ENCODE measurements around the gene COL15A1.
"Not testable (repeated sequence)": the region's sequence is repeated elsewhere in the genome, so short reads cannot be mapped to it uniquely, and the experiment has no call there.

COL15A1 gene

GRCh38 chr9:98943682-98944056 is at the start of gene COL15A1:
TSS of gene COL15A1 (plus strand) at chr9:98943907. CDS start at chr9:98944062, 155 bp downstream.
- no peak for DNase-seq

GRCh38 chr9:98894171-98894570 is 49.5 kb upstream of the COL15A1 start:
- DNase-seq, result no peak

- no peak for DNase-seq
Observed at GRCh38 chr9:98894761-98895160, 48.9 kb upstream of the COL15A1 start.

- DNase-seq, result no peak
Observed at GRCh38 chr9:98896632-98897031, 47.1 kb upstream of the COL15A1 start.

GRCh38 chr9:98897745-98898144 is 46.0 kb upstream of the COL15A1 start:
- DNase-seq, result no peak

GRCh38 chr9:98899408-98900056 is 44.2 kb upstream of the COL15A1 start:
- DNase-seq, result no peak

GRCh38 chr9:98900244-98900643 is 43.5 kb upstream of the COL15A1 start:
- no peak for DNase-seq

- DNase-seq, result no peak
Observed at GRCh38 chr9:98900725-98901124, 43.0 kb upstream of the COL15A1 start.

GRCh38 chr9:98901843-98902242 is 41.9 kb upstream of the COL15A1 start:
- not testable (repeated sequence) for DNase-seq

- no peak for DNase-seq
Observed at GRCh38 chr9:98902516-98902915, 41.2 kb upstream of the COL15A1 start.

- no peak for DNase-seq
Observed at GRCh38 chr9:98902925-98903324, 40.8 kb upstream of the COL15A1 start.

GRCh38 chr9:98903961-98904411 is 39.7 kb upstream of the COL15A1 start:
- no peak for DNase-seq

GRCh38 chr9:98905015-98905414 is 38.7 kb upstream of the COL15A1 start:
- no peak for DNase-seq

GRCh38 chr9:98906273-98907040 is 37.2 kb upstream of the COL15A1 start:
- DNase-seq, result no peak

GRCh38 chr9:98907055-98907454 is 36.7 kb upstream of the COL15A1 start:
- no peak for DNase-seq

GRCh38 chr9:98908897-98909634 is 34.6 kb upstream of the COL15A1 start:
- no peak for DNase-seq

- DNase-seq, result no peak
Observed at GRCh38 chr9:98909935-98910334, 33.8 kb upstream of the COL15A1 start.

- DNase-seq, result no peak
Observed at GRCh38 chr9:98911042-98911441, 32.7 kb upstream of the COL15A1 start.

- not testable (repeated sequence) for DNase-seq
Observed at GRCh38 chr9:98911738-98912137, 32.0 kb upstream of the COL15A1 start.

GRCh38 chr9:98912450-98912849 is 31.3 kb upstream of the COL15A1 start:
- DNase-seq, result no peak

GRCh38 chr9:98913044-98913443 is 30.7 kb upstream of the COL15A1 start:
- DNase-seq, result no peak

- no peak for DNase-seq
Observed at GRCh38 chr9:98913705-98914104, 30.0 kb upstream of the COL15A1 start.

GRCh38 chr9:98915599-98915998 is 28.1 kb upstream of the COL15A1 start:
- DNase-seq, result no peak

- DNase-seq, result no peak
Observed at GRCh38 chr9:98916660-98917059, 27.0 kb upstream of the COL15A1 start.
